ENCODE data around the gene TNNT1.

The TNNT1 gene

DNA sequence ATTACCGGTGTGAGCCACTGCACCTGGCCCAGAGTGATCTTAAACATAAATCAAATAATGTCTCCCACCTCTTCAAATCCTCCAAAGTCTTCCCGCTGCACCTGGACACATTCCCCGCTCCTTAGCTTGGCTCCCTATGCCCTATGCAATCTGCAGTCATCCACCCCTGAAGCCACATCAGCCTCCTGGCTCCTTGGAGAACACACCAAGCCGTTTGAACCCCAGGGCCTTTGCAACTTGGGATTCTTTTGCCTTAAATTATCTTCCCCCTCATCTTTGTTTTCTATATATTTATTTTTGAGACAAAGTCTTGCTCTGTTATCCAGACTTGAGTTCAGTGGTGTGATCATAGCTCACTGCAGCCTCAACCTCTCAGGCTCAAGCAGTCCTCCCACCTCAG is 20.1 kb upstream of the TNNT1 start:
- Histone ChIP-seq H3K79me2 (ENCODE audit: insufficient read depth, low read length) (no peaks in the 10 kb centered on the region), H3K9ac (ENCODE audit: low read length) (no peak overlapping the region), H3K36me3 (ENCODE audit: low read length) (no peaks in the 10 kb centered on the region), H3F3A (ENCODE audit: insufficient read depth) (no peaks in the 10 kb centered on the region), H3K9me3 (ENCODE audit: insufficient read depth, low read length) (no peaks in the 10 kb centered on the region), H3K27ac (ENCODE audit: low read depth, low read length) (no peak overlapping the region), H3K27me3 (ENCODE audit: low read length) (no peaks in the 10 kb centered on the region), H3K9me2 (replicated peaks; ENCODE audit: insufficient read depth, low read length) (no peaks in the 10 kb centered on the region), H2AFZ (ENCODE audit: low read depth, low read length, severe bottlenecking) (no peak overlapping the region), H3K4me3 (ENCODE audit: insufficient read depth, low read length, poor library complexity, severe bottlenecking) (no peak overlapping the region), H3K4me2 (ENCODE audit: low read depth, low read length, poor library complexity, severe bottlenecking) (no peak overlapping the region), H4K20me1 (ENCODE audit: low read depth, low read length) (no peaks in the 10 kb centered on the region)
- TF ChIP-seq, protein P1, sequence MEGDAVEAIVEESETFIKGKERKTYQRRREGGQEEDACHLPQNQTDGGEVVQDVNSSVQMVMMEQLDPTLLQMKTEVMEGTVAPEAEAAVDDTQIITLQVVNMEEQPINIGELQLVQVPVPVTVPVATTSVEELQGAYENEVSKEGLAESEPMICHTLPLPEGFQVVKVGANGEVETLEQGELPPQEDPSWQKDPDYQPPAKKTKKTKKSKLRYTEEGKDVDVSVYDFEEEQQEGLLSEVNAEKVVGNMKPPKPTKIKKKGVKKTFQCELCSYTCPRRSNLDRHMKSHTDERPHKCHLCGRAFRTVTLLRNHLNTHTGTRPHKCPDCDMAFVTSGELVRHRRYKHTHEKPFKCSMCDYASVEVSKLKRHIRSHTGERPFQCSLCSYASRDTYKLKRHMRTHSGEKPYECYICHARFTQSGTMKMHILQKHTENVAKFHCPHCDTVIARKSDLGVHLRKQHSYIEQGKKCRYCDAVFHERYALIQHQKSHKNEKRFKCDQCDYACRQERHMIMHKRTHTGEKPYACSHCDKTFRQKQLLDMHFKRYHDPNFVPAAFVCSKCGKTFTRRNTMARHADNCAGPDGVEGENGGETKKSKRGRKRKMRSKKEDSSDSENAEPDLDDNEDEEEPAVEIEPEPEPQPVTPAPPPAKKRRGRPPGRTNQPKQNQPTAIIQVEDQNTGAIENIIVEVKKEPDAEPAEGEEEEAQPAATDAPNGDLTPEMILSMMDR (IDR thresholded peaks at IDR 0.05; ENCODE audit: insufficient read depth, low read length, poor library complexity, severe bottlenecking) = no peak
- no peak for TF ChIP-seq EZH2phosphoT487 (conservative IDR thresholded peaks at IDR 0.05; ENCODE audit: low read length)

DNA sequence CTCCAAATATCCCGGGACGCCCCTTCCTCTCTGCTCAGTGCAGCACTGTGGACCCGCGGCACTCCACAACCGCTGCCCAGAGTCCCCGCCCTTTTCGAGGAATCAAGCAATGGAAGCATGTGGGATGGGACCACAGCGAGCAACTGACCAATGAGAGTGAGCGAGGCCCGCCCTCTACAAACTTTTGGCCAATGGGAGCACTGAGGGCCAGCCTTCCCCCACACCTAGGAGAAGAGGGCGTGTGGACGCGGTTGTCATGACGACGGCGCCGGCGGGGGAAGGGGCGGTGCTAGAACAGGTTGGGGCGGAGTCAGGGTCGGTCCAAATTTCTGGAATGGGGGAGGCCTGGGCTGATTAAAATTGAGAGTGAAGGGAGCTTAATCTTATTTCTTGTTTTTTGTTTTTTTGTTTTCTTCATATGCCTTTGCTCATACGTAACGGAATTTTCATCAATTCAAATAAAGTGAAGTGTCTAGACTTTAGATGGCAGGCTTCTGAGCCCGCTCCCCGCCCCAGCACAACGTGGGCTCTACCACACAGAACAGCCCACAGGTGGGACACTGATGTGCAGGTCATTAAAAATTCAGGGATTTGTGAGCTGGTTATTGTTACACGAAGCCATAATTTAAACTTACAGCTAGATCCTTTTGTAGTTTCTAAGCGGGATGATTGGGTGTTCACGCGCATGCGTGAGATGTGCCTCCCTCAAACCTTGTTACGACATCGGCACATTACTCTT is 17.7 kb upstream of the TNNT1 start, which contains the start of gene DNAAF3:
DNAAF3 (minus strand) TSS at position 84 of the 739 bp plus-strand sequence. CDS start 200 bp downstream, outside the sequence.
- H3K9me2 ChIP-seq (replicated peaks; ENCODE audit: insufficient read depth, low read length) = no peaks in the 10 kb centered on the region
- no peak within 1 kb of the TSS for H3K9ac ChIP-seq (ENCODE audit: low read length)
- no peaks in the 10 kb centered on the region for H3K27me3 ChIP-seq (ENCODE audit: low read length)
- TF ChIP-seq, protein P1 (IDR thresholded peaks at IDR 0.05; ENCODE audit: insufficient read depth, low read length, poor library complexity, severe bottlenecking) = no peak
- TF ChIP-seq EZH2phosphoT487 (conservative IDR thresholded peaks at IDR 0.05; ENCODE audit: low read length) = no peak
- H3F3A ChIP-seq (ENCODE audit: insufficient read depth) = 0 out of 2 replicates have a peak, but pooled peaks cover 3% of the 10 kb centered on the region
- H3K4me3 ChIP-seq (ENCODE audit: insufficient read depth, low read length, poor library complexity, severe bottlenecking) = no peak within 1 kb of the TSS
- no peaks in the 10 kb centered on the region for H3K9me3 ChIP-seq (ENCODE audit: insufficient read depth, low read length)
- no peaks in the 10 kb centered on the region for H3K79me2 ChIP-seq (ENCODE audit: insufficient read depth, low read length)
- no peak within 1 kb of the TSS for H2AFZ ChIP-seq (ENCODE audit: low read depth, low read length, severe bottlenecking)
- no peak within 1 kb of the TSS for H3K27ac ChIP-seq (ENCODE audit: low read depth, low read length)
- no peak within 1 kb of the TSS for H3K4me2 ChIP-seq (ENCODE audit: low read depth, low read length, poor library complexity, severe bottlenecking)
- H3K36me3 ChIP-seq (ENCODE audit: low read length) = no peaks in the 10 kb centered on the region
- H4K20me1 ChIP-seq (ENCODE audit: low read depth, low read length) = no peaks in the 10 kb centered on the region

DNA sequence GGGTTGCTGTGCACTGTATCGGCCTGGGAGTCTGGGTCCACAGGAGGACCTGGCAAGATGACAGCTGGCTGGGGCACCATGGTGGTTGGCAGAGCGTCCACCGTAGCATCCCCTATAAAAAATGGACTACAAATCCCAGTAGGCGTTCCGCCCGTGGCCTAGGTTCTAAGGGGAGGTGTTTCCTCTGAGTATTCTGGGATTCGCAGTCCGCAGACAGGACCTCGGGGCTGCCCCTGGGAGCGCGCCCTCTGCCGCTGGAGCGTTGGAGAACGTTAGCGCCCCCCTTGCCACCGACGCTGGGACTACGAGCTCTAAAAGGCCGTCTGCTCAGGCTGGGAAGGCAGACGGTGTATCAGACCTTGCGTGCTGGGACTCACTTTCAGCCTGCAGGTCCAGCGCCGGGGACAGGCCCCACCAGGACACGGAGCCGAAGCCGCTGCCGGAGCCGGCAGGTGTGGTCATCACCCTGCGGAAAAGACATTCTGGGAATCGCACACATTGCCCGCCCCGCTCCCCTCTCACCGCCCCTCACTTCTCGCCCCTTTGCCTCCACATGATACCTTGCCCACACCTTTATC is 17.0 kb upstream of the TNNT1 start:
- no peak overlapping the region for H3K4me2 ChIP-seq (ENCODE audit: low read depth, low read length, poor library complexity, severe bottlenecking)
- no peak overlapping the region for H2AFZ ChIP-seq (ENCODE audit: low read depth, low read length, severe bottlenecking)
- TF ChIP-seq, protein P1 (IDR thresholded peaks at IDR 0.05; ENCODE audit: insufficient read depth, low read length, poor library complexity, severe bottlenecking) = no peak

More for the DNA sequence above, 17.0 kb upstream of the TNNT1 start:
- Histone ChIP-seq H3K79me2 (ENCODE audit: insufficient read depth, low read length) (no peaks in the 10 kb centered on the region), H3K27ac (ENCODE audit: low read depth, low read length) (no peak overlapping the region), H3K4me3 (ENCODE audit: insufficient read depth, low read length, poor library complexity, severe bottlenecking) (no peak overlapping the region), H3K9me3 (ENCODE audit: insufficient read depth, low read length) (no peaks in the 10 kb centered on the region), H3K27me3 (ENCODE audit: low read length) (no peaks in the 10 kb centered on the region), H3K9ac (ENCODE audit: low read length) (no peak overlapping the region), H3K9me2 (replicated peaks; ENCODE audit: insufficient read depth, low read length) (no peaks in the 10 kb centered on the region), H3K36me3 (ENCODE audit: low read length) (no peaks in the 10 kb centered on the region), H3F3A (ENCODE audit: insufficient read depth) (0 out of 2 replicates have a peak, but pooled peaks cover 3% of the 10 kb centered on the region), H4K20me1 (ENCODE audit: low read depth, low read length) (no peaks in the 10 kb centered on the region)
